GM12878 (cell line): ENCODE results near the gene GCK. TPM values are rescaled to one million over a fixed set of nuclear protein-coding genes. Genes with fewer than 3 reads are reported as not detected.

ENCODE experiments used
- ATAC-seq: fragments of 200-7000 bp; cut with Tn5 transposase; 3 replicates; pipeline ENCODE4 v1.9.1; 2020; ENCODE audit warnings: mild to moderate bottlenecking, moderate library complexity
- BruUV-seq: library from RNA; stranded (reverse); fragments of 400-500 nt; replicated peaks from 2 replicates; lab custom pipeline; 2021; lab: Mats Ljungman, UMichigan
- CTCF ChIA-PET: fragments of 300-600 bp; sonication (Branson Sonifier 250); formaldehyde crosslinking; extraction: SDS; loops from one replicate; lab custom pipeline; 2021; ENCODE audit warnings: inconsistent platforms; lab: Yijun Ruan, JAX
- POLR2A ChIA-PET: fragments of 350-600 bp; formaldehyde crosslinking; extraction: SDS; loops from one replicate; lab custom pipeline; 2021; ENCODE audit warnings: inconsistent platforms; lab: Charles Lee
- RAD21 ChIA-PET: fragments of 300-600 bp; sonication (Branson Sonifier 250); formaldehyde crosslinking; loops from one replicate; lab custom pipeline; 2023; ENCODE audit warnings: antibody characterized with exemption; ENCODE audit not compliant: unreplicated experiment; lab: Charles Lee
- SMC1A ChIA-PET: fragments of 300-600 bp; sonication (Branson Sonifier 250); formaldehyde crosslinking; loops from one replicate; lab custom pipeline; 2023; ENCODE audit not compliant: unreplicated experiment, uncharacterized antibody; lab: Charles Lee
- DNase-seq: peaks from one replicate; pipeline ENCODE4 v3.0.0-alpha.2; 2011; ENCODE audit warnings: low read depth, low spot score
- FAIRE-seq: peaks from 3 replicates; lab custom pipeline; 2011; peaks lifted over from hg19 to GRCh38; lab: Jason Lieb, UNC
- H2AFZ ChIP-seq: 2 replicates; pipeline ENCODE4 v1.6.0; 2011; ENCODE audit warnings: low read depth, low read length, control low read depth; ENCODE audit not compliant: control insufficient read depth
- H3K27ac ChIP-seq: 2 replicates; pipeline ENCODE4 v1.5.1; 2011; ENCODE audit warnings: control low read depth; ENCODE audit not compliant: control insufficient read depth, insufficient read depth
- H3K27me3 ChIP-seq, 2 experiments: replicated peaks in 1 of 2; 2 replicates each; pipeline versions ENCODE4 v1.6.0 to v1.6.1; 2011; ENCODE audit warnings: low read length in 1 of 2; ENCODE audit not compliant: control insufficient read depth in 2 of 2, insufficient read depth in 2 of 2
- H3K36me3 ChIP-seq, 2 experiments: 2 replicates each; pipeline ENCODE4 v1.5.1; 2011; ENCODE audit warnings: low read length in 1 of 2; ENCODE audit not compliant: control insufficient read depth in 2 of 2, insufficient read depth in 2 of 2
- H3K4me1 ChIP-seq: 2 replicates; pipeline ENCODE4 v1.6.1; 2011; ENCODE audit warnings: mild to moderate bottlenecking, low read length, moderate library complexity, mixed read lengths; ENCODE audit not compliant: control insufficient read depth, insufficient read depth
- H3K4me2 ChIP-seq: 2 replicates; pipeline ENCODE4 v1.6.0; 2011; ENCODE audit warnings: control low read depth; ENCODE audit not compliant: control insufficient read depth, insufficient read depth
- H3K4me3 ChIP-seq: fragments of 200-600 bp; sonication (generic); 2 replicates; pipeline ENCODE4 v1.5.1; 2016
- H3K79me2 ChIP-seq: 2 replicates; pipeline ENCODE4 v1.6.0; 2011; ENCODE audit warnings: low read length; ENCODE audit not compliant: control insufficient read depth, insufficient read depth
- H3K9ac ChIP-seq: 2 replicates; pipeline ENCODE4 v1.8.0; 2011; ENCODE audit warnings: low read length, control low read depth, mixed read lengths; ENCODE audit not compliant: control insufficient read depth, insufficient read depth
- H3K9me3 ChIP-seq: replicated peaks from 3 replicates; pipeline ENCODE4 v1.5.1; 2011; ENCODE audit warnings: mild to moderate bottlenecking, low read length; ENCODE audit not compliant: control insufficient read depth, insufficient read depth
- H4K20me1 ChIP-seq: 2 replicates; pipeline ENCODE4 v1.6.0; 2011; ENCODE audit not compliant: control insufficient read depth, insufficient read depth
- ATF2 ChIP-seq: IDR thresholded peaks from 2 replicates; pipeline ENCODE4 v1.6.1; 2012; ENCODE audit warnings: low read length, inconsistent platforms
- IRF5 ChIP-seq: fragments of 450-650 bp; IDR thresholded peaks from 2 replicates; pipeline ENCODE4 v1.6.1; 2017; ENCODE audit warnings: borderline replicate concordance
- LARP7 ChIP-seq: fragments of 450-650 bp; IDR thresholded peaks from 2 replicates; pipeline ENCODE4 v1.6.1; 2017; ENCODE audit warnings: mild to moderate bottlenecking
- PML ChIP-seq: IDR thresholded peaks from 2 replicates; pipeline ENCODE4 v1.6.1; 2012; ENCODE audit warnings: low read length, inconsistent platforms
- SMC3 ChIP-seq: IDR thresholded peaks from 2 replicates; pipeline ENCODE4 v1.6.1; 2011; ENCODE audit warnings: low read length, improper control_type of control experiment, borderline replicate concordance
- TAF1 ChIP-seq: IDR thresholded peaks from 2 replicates; pipeline ENCODE4 v1.6.1; 2011; ENCODE audit warnings: mild to moderate bottlenecking, low read depth, low read length, borderline replicate concordance
- ZNF384 ChIP-seq: IDR thresholded peaks from 2 replicates; pipeline ENCODE4 v1.6.1; 2012; ENCODE audit warnings: low read depth, mild to moderate bottlenecking, low read length, improper control_type of control experiment, borderline replicate concordance
- WGBS: methylation state at CpG from one replicate; pipeline ENCODE4 v1.1.6; 2016; ENCODE audit warnings: low lambda C conversion rate; ENCODE audit not compliant: insufficient replicate concordance, insufficient coverage; ENCODE audit errors: missing lambda C conversion rate; 5-methylcytosine and 5-hydroxymethylcytosine counted together
- in situ Hi-C: fragments of 300-500 bp; cut with MboI; formaldehyde crosslinking; loops from 9 replicates; pipeline ENCODE4 v1.14.3; 2018; ENCODE audit warnings: mixed read lengths
- intact Hi-C: fragments of 100-400 bp; cut with micrococcal nuclease; formaldehyde crosslinking; loops from one replicate; pipeline ENCODE4 v1.14.2; 2022; ENCODE audit not compliant: unreplicated experiment
- polyA plus RNA-seq, 11 experiments: library from polyadenylated mRNA; depleted of rRNA in 4 of 11; unstranded in 6 of 11; stranded (reverse) in 5 of 11; fragments of >200 nt; fragmentation: Nextera tagmentation in 4 of 11; fragmentation: Illumina TruSeq in 1 of 11; extraction: Ambion mirVana in 4 of 11; extraction: Trizol in 1 of 11; gene quantifications; 1 replicate in 1 of 11; 2 replicates in 10 of 11; pipeline versions ENCODE4 v1.2.1 to v1.2.3, GENCODE V29; 2011 to 2016; ENCODE audit warnings: inconsistent platforms in 2 of 11, missing spikeins in 2 of 11, low read depth in 1 of 11
- total RNA-seq, 4 experiments: library from RNA; depleted of rRNA in 3 of 4; stranded (reverse); fragments of >200 nt in 3 of 4; fragmentation: Illumina TruSeq in 1 of 4; extraction: Trizol in 1 of 4; gene quantifications; 2 replicates each; pipeline versions ENCODE4 v1.2.1 to v1.2.3, GENCODE V29; 2013 to 2021

Gene GCK
- total and polyA plus RNA-seq, 10 of the 15 experiments (the other 5 are each of a cell fraction or from before 2014, with no cell fraction given): 0.06 to 0.16 TPM; not detected in 8

GRCh38 chr7:44131173-44132029 is 57.8 kb downstream of the GCK start (continued):
- no peak for TF ChIP-seq IRF5
- no peak for TF ChIP-seq PML
- no peak for TF ChIP-seq TAF1
- no peak for TF ChIP-seq ZNF384
- peak; percentile 11; the same call in 1 of the 2 replicates for TF ChIP-seq SMC3
- TF ChIP-seq LARP7: no peak
- TF ChIP-seq, all 136 proteins: peak for 4

- H3K27me3 ChIP-seq: no peaks in the 10 kb centered on the region; a peak in 1 of 4 replicates
- no peak overlapping the region for H3K4me2 ChIP-seq
- SMC1A ChIA-PET: no interaction called here
- no peak overlapping the region for H3K9ac ChIP-seq
- no peak overlapping the region for H2AFZ ChIP-seq
- H3K79me2 ChIP-seq: no peaks in the 10 kb centered on the region
- FAIRE-seq (no peak), DNase-seq (no peak), ATAC-seq (no peak; the same call in 2 of the 3 replicates)
- no peaks in the 10 kb centered on the region for H3K36me3 ChIP-seq
- no peaks in the 10 kb centered on the region for H3K9me3 ChIP-seq
- POLR2A ChIA-PET: no interaction called here
- RAD21 ChIA-PET: no interaction called here
- no peak overlapping the region for H3K4me3 ChIP-seq
- in situ Hi-C loops (no loop called here), intact Hi-C loops (no loop called here)
- H3K27ac ChIP-seq: no peak overlapping the region
- peaks cover 2% of the 10 kb centered on the region for H3K4me1 ChIP-seq
- TF ChIP-seq ATF2: no peak
- CTCF ChIA-PET: interaction anchor here (0.9 kb wide), 1 partner anchor 351 kb away, joined by 3 read pairs; no protein-coding TSS in a partner anchor
- WGBS: 1% methylated on average over 6 of the region's 6 CpGs
- no TSS peak for BruUV-seq
- no peaks in the 10 kb centered on the region for H4K20me1 ChIP-seq
These were observed 60.3 kb downstream of the GCK start for GRCh38 chr7:44128721-44129582.
